T-helper 1 cell treated with Interleukin-12 subunit alpha and Interleukin-12 subunit beta and Interleukin-4 antibody, amounts not matched to agents 30 ng/mL and 1 ng/mL, for 36 hours (primary cell): Measurements from ENCODE around the gene CDH4. TPM values are rescaled to one million over a fixed set of nuclear protein-coding genes. Genes with fewer than 3 reads are reported as not detected.

ENCODE experiments used
- intact Hi-C: fragments of 100-400 bp; cut with micrococcal nuclease; formaldehyde crosslinking; loops from one replicate; pipeline ENCODE4 v1.15.1; 2024
- total RNA-seq: library from RNA; stranded (reverse); gene quantifications from 2 replicates; pipeline ENCODE4 v1.2.3, GENCODE V29; 2022

CDH4 gene
- total RNA-seq, 1 donor from 2014 or later, result not detected

- intact Hi-C loops, result no loop called here
Observed at GRCh38 chr20:61626412-61626811, 374.4 kb downstream of the CDH4 start.

- intact Hi-C loops, result no loop called here
Observed at GRCh38 chr20:61627791-61628415, 375.8 kb downstream of the CDH4 start.

- intact Hi-C loops, result no loop called here
Observed at GRCh38 chr20:61628480-61628879, 376.4 kb downstream of the CDH4 start.

- intact Hi-C loops, result no loop called here
Observed at GRCh38 chr20:61628901-61629601, 377.0 kb downstream of the CDH4 start.

GRCh38 chr20:61629602-61630390, 377.7 kb downstream of the CDH4 start:
- intact Hi-C loops, result no loop called here

GRCh38 chr20:61630391-61630650, 378.3 kb downstream of the CDH4 start:
- intact Hi-C loops, result no loop called here

- intact Hi-C loops, result no loop called here
Observed at GRCh38 chr20:61630816-61631215, 378.8 kb downstream of the CDH4 start.

GRCh38 chr20:61631751-61632150, 379.7 kb downstream of the CDH4 start:
- intact Hi-C loops, result no loop called here

- intact Hi-C loops, result no loop called here
Observed at GRCh38 chr20:61633004-61633403, 380.9 kb downstream of the CDH4 start.

GRCh38 chr20:61634376-61635145, 382.5 kb downstream of the CDH4 start:
- intact Hi-C loops, result no loop called here

GRCh38 chr20:61635721-61636455, 383.8 kb downstream of the CDH4 start:
- intact Hi-C loops, result no loop called here

GRCh38 chr20:61636531-61637116, 384.6 kb downstream of the CDH4 start:
- intact Hi-C loops, result no loop called here

GRCh38 chr20:61638802-61639585, 386.9 kb downstream of the CDH4 start:
- intact Hi-C loops, result no loop called here

GRCh38 chr20:61640131-61640870, 388.2 kb downstream of the CDH4 start:
- intact Hi-C loops, result no loop called here

GRCh38 chr20:61640871-61641245, 388.8 kb downstream of the CDH4 start:
- intact Hi-C loops, result no loop called here

- intact Hi-C loops, result no loop called here
Observed at GRCh38 chr20:61643656-61644377, 391.8 kb downstream of the CDH4 start.

GRCh38 chr20:61644378-61645076, 392.5 kb downstream of the CDH4 start:
- intact Hi-C loops, result no loop called here

GRCh38 chr20:61645732-61646131, 393.7 kb downstream of the CDH4 start:
- intact Hi-C loops, result no loop called here
